H9 (cell line): ENCODE measurements around the gene DMD. TPM values are rescaled to one million over a fixed set of nuclear protein-coding genes. Genes with fewer than 3 reads are reported as not detected.

ENCODE experiments used
- DNase-seq: peaks from one replicate; pipeline ENCODE4 v3.0.0-alpha.2; 2017
- H2AFZ ChIP-seq: one replicate; pipeline ENCODE4 v1.6.1; 2013; ENCODE audit warnings: mild to moderate bottlenecking, low read length, control low read depth, moderate library complexity
- H2AK5ac ChIP-seq: 2 replicates; pipeline ENCODE4 v1.6.1; 2013; ENCODE audit warnings: low read length, control low read depth, mixed read lengths; ENCODE audit not compliant: insufficient read length
- H2BK120ac ChIP-seq: one replicate; pipeline ENCODE4 v1.6.1; 2013; ENCODE audit warnings: low read depth, mild to moderate bottlenecking, low read length, control low read depth, inconsistent platforms; ENCODE audit not compliant: poor library complexity, severe bottlenecking
- H2BK12ac ChIP-seq: 2 replicates; pipeline ENCODE4 v1.6.1; 2013; ENCODE audit warnings: low read length, control low read depth, mixed read lengths, low read depth; ENCODE audit not compliant: insufficient read length
- H2BK15ac ChIP-seq: 2 replicates; pipeline ENCODE4 v1.6.1; 2013; ENCODE audit warnings: low read depth, low read length, control low read depth
- H2BK20ac ChIP-seq: one replicate; pipeline ENCODE4 v1.6.1; 2013; ENCODE audit warnings: low read depth, mild to moderate bottlenecking, low read length, control low read depth, inconsistent platforms; ENCODE audit not compliant: poor library complexity, severe bottlenecking
- H2BK5ac ChIP-seq: 2 replicates; pipeline ENCODE4 v1.6.1; 2013; ENCODE audit warnings: low read length, control low read depth, mixed read lengths; ENCODE audit not compliant: insufficient read length
- H3K14ac ChIP-seq: 2 replicates; pipeline ENCODE4 v1.6.1; 2013; ENCODE audit warnings: low read length, control low read depth; ENCODE audit not compliant: insufficient read depth
- H3K18ac ChIP-seq: 2 replicates; pipeline ENCODE4 v1.6.1; 2013; ENCODE audit warnings: low read depth, mild to moderate bottlenecking, mixed read lengths, low read length, control low read depth; ENCODE audit not compliant: insufficient read length
- H3K23ac ChIP-seq: 2 replicates; pipeline ENCODE4 v1.6.1; 2013; ENCODE audit warnings: low read length, control low read depth, mixed read lengths, low read depth; ENCODE audit not compliant: insufficient read length
- H3K23me2 ChIP-seq: 2 replicates; pipeline ENCODE4 v1.6.1; 2013; ENCODE audit warnings: low read depth, mild to moderate bottlenecking, mixed read lengths, low read length, control low read depth; ENCODE audit not compliant: insufficient read length, poor library complexity, severe bottlenecking
- H3K27ac ChIP-seq: 2 replicates; pipeline ENCODE4 v1.5.1; 2013; ENCODE audit warnings: low read length, control low read depth, mixed read lengths, low read depth; ENCODE audit not compliant: insufficient read length
- H3K27me3 ChIP-seq: 2 replicates; pipeline ENCODE4 v1.6.1; 2013; ENCODE audit warnings: low read length, control low read depth, inconsistent platforms; ENCODE audit not compliant: insufficient read depth
- H3K4ac ChIP-seq: 2 replicates; pipeline ENCODE4 v1.6.1; 2013; ENCODE audit warnings: low read depth, mild to moderate bottlenecking, control low read depth, inconsistent platforms, low read length, moderate library complexity
- H3K4me1 ChIP-seq: 2 replicates; pipeline ENCODE4 v1.6.1; 2013; ENCODE audit warnings: low read length, control low read depth, inconsistent platforms; ENCODE audit not compliant: insufficient read depth
- H3K4me2 ChIP-seq: 2 replicates; pipeline ENCODE4 v1.6.1; 2013; ENCODE audit warnings: low read length, control low read depth, mixed read lengths; ENCODE audit not compliant: insufficient read length, insufficient read depth
- H3K56ac ChIP-seq: 2 replicates; pipeline ENCODE4 v1.6.1; 2013; ENCODE audit warnings: low read depth, mild to moderate bottlenecking, mixed read lengths, low read length, control low read depth; ENCODE audit not compliant: insufficient read length
- H3K79me1 ChIP-seq: 2 replicates; pipeline ENCODE4 v1.6.1; 2013; ENCODE audit warnings: low read depth, mild to moderate bottlenecking, moderate library complexity, low read length, control low read depth, inconsistent platforms; ENCODE audit not compliant: insufficient read depth, poor library complexity, severe bottlenecking
- H3K79me2 ChIP-seq: 2 replicates; pipeline ENCODE4 v1.6.1; 2013; ENCODE audit warnings: low read length, control low read depth, inconsistent platforms; ENCODE audit not compliant: insufficient read depth
- H3K9ac ChIP-seq: 2 replicates; pipeline ENCODE4 v1.6.1; 2013; ENCODE audit warnings: low read length, control low read depth, mixed read lengths; ENCODE audit not compliant: insufficient read length; ENCODE audit errors: extremely low read depth
- H3K9me3 ChIP-seq: one replicate; pipeline ENCODE4 v1.6.1; 2013; ENCODE audit warnings: low read depth, low read length, inconsistent platforms; ENCODE audit not compliant: control insufficient read depth
- H3T11ph ChIP-seq: one replicate; pipeline ENCODE4 v1.6.1; 2013; ENCODE audit warnings: mild to moderate bottlenecking, low read length, control low read depth, inconsistent platforms
- H4K20me1 ChIP-seq: one replicate; pipeline ENCODE4 v1.6.1; 2013; ENCODE audit not compliant: control insufficient read depth, insufficient read length, insufficient read depth
- H4K5ac ChIP-seq: 2 replicates; pipeline ENCODE4 v1.6.1; 2013; ENCODE audit warnings: low read depth, mild to moderate bottlenecking, mixed read lengths, low read length, control low read depth; ENCODE audit not compliant: insufficient read length
- H4K8ac ChIP-seq: replicated peaks from 2 replicates; pipeline ENCODE4 v1.6.1; 2013; ENCODE audit warnings: low read length, control low read depth, mixed read lengths, low read depth; ENCODE audit not compliant: insufficient read length
- H4K91ac ChIP-seq: 2 replicates; pipeline ENCODE4 v1.6.1; 2013; ENCODE audit warnings: low read depth, mild to moderate bottlenecking, moderate library complexity, mixed read lengths, low read length, control low read depth; ENCODE audit not compliant: insufficient read length
- H3K27ac Mint-ChIP-seq, 3 experiments: 2 replicates in 2 of 3; 3 replicates in 1 of 3; pipeline ENCODE4 v1.8.0; 2020 to 2021; ENCODE audit warnings: mixed read lengths in 3 of 3, mild to moderate bottlenecking in 1 of 3, moderate library complexity in 1 of 3
- H3K27me3 Mint-ChIP-seq: 2 replicates; pipeline ENCODE4 v1.8.0; 2021; ENCODE audit warnings: low read depth, mild to moderate bottlenecking, moderate library complexity, mixed read lengths
- H3K36me3 Mint-ChIP-seq, 3 experiments: 2 replicates in 2 of 3; 3 replicates in 1 of 3; pipeline ENCODE4 v1.8.0; 2020 to 2021; ENCODE audit warnings: low read depth in 3 of 3, mixed read lengths in 3 of 3; ENCODE audit not compliant: insufficient read depth in 1 of 3
- H3K4me1 Mint-ChIP-seq, 2 experiments: 2 replicates each; pipeline ENCODE4 v1.8.0; 2020; ENCODE audit warnings: mixed read lengths in 2 of 2
- H3K4me3 Mint-ChIP-seq, 2 experiments: 2 replicates in 1 of 2; 3 replicates in 1 of 2; pipeline ENCODE4 v1.8.0; 2020 to 2021; ENCODE audit warnings: mild to moderate bottlenecking in 2 of 2, mixed read lengths in 2 of 2, moderate library complexity in 1 of 2
- H3K9me3 Mint-ChIP-seq, 2 experiments: 2 replicates in 1 of 2; 3 replicates in 1 of 2; pipeline ENCODE4 v1.8.0; 2020; ENCODE audit warnings: mild to moderate bottlenecking in 2 of 2, mixed read lengths in 2 of 2, moderate library complexity in 1 of 2
- CTCF ChIP-seq: fragments of 200-600 bp; sonication (generic); conservative IDR thresholded peaks from 3 replicates; pipeline ENCODE4 v1.8.0; 2021; ENCODE audit warnings: antibody characterized with exemption, mild to moderate bottlenecking
- WGBS: extraction: QIAGEN DNeasy Blood & Tissue Kit; methylation state at CpG from one replicate; pipeline ENCODE4 v1.1.7; 2013; ENCODE audit warnings: missing lambda C conversion rate, low lambda C conversion rate, mixed read lengths; ENCODE audit not compliant: insufficient read length; ENCODE audit errors: extremely low coverage; 5-methylcytosine and 5-hydroxymethylcytosine counted together
- total RNA-seq: library from RNA; stranded (reverse); gene quantifications from 2 replicates; pipeline ENCODE4 v1.2.1, GENCODE V29; 2021

The DMD gene
- total RNA-seq, 1 experiment from 2014 or later: 3.8 TPM

- no peaks in the 10 kb centered on the region for H3K27me3 ChIP-seq
- no peak overlapping the region for H3K27ac ChIP-seq
- no peak overlapping the region for H3K18ac ChIP-seq
- H3T11ph ChIP-seq: no peak overlapping the region
- no CpG with 5 or more reads among the region's 4 CpGs for WGBS
- no peak overlapping the region for H4K8ac ChIP-seq
- peaks cover 3% of the 10 kb centered on the region for H3K9me3 ChIP-seq
- H3K4me2 ChIP-seq: no peak overlapping the region
- no peak overlapping the region for H3K4ac ChIP-seq
- no peaks in the 10 kb centered on the region for H3K79me1 ChIP-seq
- Mint-ChIP-seq H3K27me3 (no peaks in the 10 kb centered on the region), H3K9me3 (peaks cover 9 to 31% of the 10 kb centered on the region in 2 experiments; a peak in 4 of 5 replicates), H3K27ac (no peak overlapping the region), H3K36me3 (no peaks in the 10 kb centered on the region), H3K4me1 (peaks cover 0 to 3% of the 10 kb centered on the region in 2 experiments; a peak in 2 of 4 replicates), H3K4me3 (no peak overlapping the region)
- H2AFZ ChIP-seq: no peak overlapping the region
- no peak for DNase-seq
- H2BK20ac ChIP-seq: no peak overlapping the region
- no peaks in the 10 kb centered on the region for H3K23me2 ChIP-seq
- H2BK5ac ChIP-seq: no peak overlapping the region
- no peak overlapping the region for H3K23ac ChIP-seq
- no peak overlapping the region for H3K14ac ChIP-seq
- H2BK120ac ChIP-seq: no peak overlapping the region
- H3K79me2 ChIP-seq: no peaks in the 10 kb centered on the region
- H3K56ac ChIP-seq: no peak overlapping the region
- H3K4me1 ChIP-seq: no peaks in the 10 kb centered on the region
- H2BK12ac ChIP-seq: no peak overlapping the region
- no peak overlapping the region for H3K9ac ChIP-seq
- H4K91ac ChIP-seq: no peak overlapping the region
- H4K20me1 ChIP-seq: no peaks in the 10 kb centered on the region
- no peak overlapping the region for H2BK15ac ChIP-seq
- H2AK5ac ChIP-seq: no peak overlapping the region
- H4K5ac ChIP-seq: no peak overlapping the region
- no peak for TF ChIP-seq CTCF
These were observed 613.6 kb downstream of the DMD start for GRCh38 chrX:32597777-32598176.
